Measurements from ENCODE around the gene KCNQ5. TPM values are rescaled to one million over a fixed set of nuclear protein-coding genes. Genes with fewer than 3 reads are reported as not detected.
"Not testable (repeated sequence)": the region's sequence is repeated elsewhere in the genome, so short reads cannot be mapped to it uniquely, and the experiment has no call there.

KCNQ5 gene
- total RNA-seq, 1 donor from 2014 or later = 0.08 TPM

DNA sequence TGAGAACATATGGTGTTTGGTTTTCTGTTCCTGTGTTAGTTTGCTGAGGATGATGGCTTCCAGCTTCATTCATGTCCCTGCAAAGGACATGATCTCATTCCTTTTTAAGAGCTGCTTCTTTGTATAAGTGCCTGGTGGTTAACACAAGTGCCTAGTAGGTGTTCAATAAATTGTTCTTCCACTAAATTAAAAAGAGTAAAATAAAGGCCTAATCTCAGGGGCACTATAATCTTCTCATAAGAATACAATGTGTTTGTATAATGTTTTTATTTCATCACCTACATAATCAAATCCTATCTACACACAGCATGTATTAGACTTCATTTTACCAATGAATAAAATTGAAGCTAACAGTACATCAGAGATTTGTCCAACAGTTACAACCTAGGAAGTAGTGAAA is 350.7 kb downstream of the KCNQ5 start:
- Mint-ChIP-seq H3K4me1 (ENCODE audit: unreplicated experiment) (peaks cover 3% of the 10 kb centered on the region), H3K9me3 (ENCODE audit: unreplicated experiment) (no peaks in the 10 kb centered on the region), H3K27ac (ENCODE audit: unreplicated experiment) (no peak overlapping the region), H3K4me3 (ENCODE audit: unreplicated experiment) (no peak overlapping the region), H3K27me3 (ENCODE audit: unreplicated experiment) (no peaks in the 10 kb centered on the region), H3K36me3 (ENCODE audit: low read depth, unreplicated experiment) (no peaks in the 10 kb centered on the region)
- TF ChIP-seq, protein P1, sequence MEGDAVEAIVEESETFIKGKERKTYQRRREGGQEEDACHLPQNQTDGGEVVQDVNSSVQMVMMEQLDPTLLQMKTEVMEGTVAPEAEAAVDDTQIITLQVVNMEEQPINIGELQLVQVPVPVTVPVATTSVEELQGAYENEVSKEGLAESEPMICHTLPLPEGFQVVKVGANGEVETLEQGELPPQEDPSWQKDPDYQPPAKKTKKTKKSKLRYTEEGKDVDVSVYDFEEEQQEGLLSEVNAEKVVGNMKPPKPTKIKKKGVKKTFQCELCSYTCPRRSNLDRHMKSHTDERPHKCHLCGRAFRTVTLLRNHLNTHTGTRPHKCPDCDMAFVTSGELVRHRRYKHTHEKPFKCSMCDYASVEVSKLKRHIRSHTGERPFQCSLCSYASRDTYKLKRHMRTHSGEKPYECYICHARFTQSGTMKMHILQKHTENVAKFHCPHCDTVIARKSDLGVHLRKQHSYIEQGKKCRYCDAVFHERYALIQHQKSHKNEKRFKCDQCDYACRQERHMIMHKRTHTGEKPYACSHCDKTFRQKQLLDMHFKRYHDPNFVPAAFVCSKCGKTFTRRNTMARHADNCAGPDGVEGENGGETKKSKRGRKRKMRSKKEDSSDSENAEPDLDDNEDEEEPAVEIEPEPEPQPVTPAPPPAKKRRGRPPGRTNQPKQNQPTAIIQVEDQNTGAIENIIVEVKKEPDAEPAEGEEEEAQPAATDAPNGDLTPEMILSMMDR (IDR thresholded peaks at IDR 0.05; ENCODE audit: unreplicated experiment) = no peak
- DNase-seq (ENCODE audit: low spot score) = no peak

GRCh38 chr6:72974276-72974675 is 352.4 kb downstream of the KCNQ5 start:
- TF ChIP-seq, protein P1 (IDR thresholded peaks at IDR 0.05; ENCODE audit: unreplicated experiment) = no peak
- H3K27me3 Mint-ChIP-seq (ENCODE audit: unreplicated experiment) = no peaks in the 10 kb centered on the region
- H3K4me3 Mint-ChIP-seq (ENCODE audit: unreplicated experiment) = no peak overlapping the region
- H3K9me3 Mint-ChIP-seq (ENCODE audit: unreplicated experiment) = no peaks in the 10 kb centered on the region
- DNase-seq (ENCODE audit: low spot score) = no peak
- no peaks in the 10 kb centered on the region for H3K36me3 Mint-ChIP-seq (ENCODE audit: low read depth, unreplicated experiment)
- H3K4me1 Mint-ChIP-seq (ENCODE audit: unreplicated experiment) = peaks cover 3% of the 10 kb centered on the region
- H3K27ac Mint-ChIP-seq (ENCODE audit: unreplicated experiment) = no peak overlapping the region

GRCh38 chr6:72975352-72975752 is 353.5 kb downstream of the KCNQ5 start:
- DNase-seq (ENCODE audit: low spot score) = no peak
- TF ChIP-seq, protein P1 (IDR thresholded peaks at IDR 0.05; ENCODE audit: unreplicated experiment) = no peak
- no peak overlapping the region for H3K27ac Mint-ChIP-seq (ENCODE audit: unreplicated experiment)
- H3K4me3 Mint-ChIP-seq (ENCODE audit: unreplicated experiment) = no peak overlapping the region
- H3K36me3 Mint-ChIP-seq (ENCODE audit: low read depth, unreplicated experiment) = no peaks in the 10 kb centered on the region
- H3K4me1 Mint-ChIP-seq (ENCODE audit: unreplicated experiment) = peaks cover 3% of the 10 kb centered on the region
- no peaks in the 10 kb centered on the region for H3K27me3 Mint-ChIP-seq (ENCODE audit: unreplicated experiment)
- no peaks in the 10 kb centered on the region for H3K9me3 Mint-ChIP-seq (ENCODE audit: unreplicated experiment)

DNA sequence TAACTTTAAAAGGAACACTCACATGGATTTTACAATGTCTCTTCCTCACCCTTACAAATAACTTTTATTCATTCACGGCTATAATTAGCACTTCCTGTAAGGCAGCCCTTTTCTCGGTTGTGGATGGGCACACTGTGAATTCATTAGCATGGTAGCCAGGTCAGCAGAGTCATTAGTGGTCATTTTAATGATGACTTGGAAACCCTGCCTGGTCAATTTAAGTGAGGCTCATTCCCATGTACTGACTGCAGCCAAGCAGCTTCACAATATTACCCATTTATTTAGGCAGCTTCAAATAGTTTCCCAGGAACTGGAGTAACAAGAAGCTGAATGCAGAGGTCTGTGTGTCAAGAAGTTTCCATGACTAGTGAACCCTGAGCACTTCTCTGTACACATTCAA is 354.6 kb downstream of the KCNQ5 start:
- peaks cover 3% of the 10 kb centered on the region for H3K4me1 Mint-ChIP-seq (ENCODE audit: unreplicated experiment)
- TF ChIP-seq, protein P1 (IDR thresholded peaks at IDR 0.05; ENCODE audit: unreplicated experiment) = no peak
- H3K4me3 Mint-ChIP-seq (ENCODE audit: unreplicated experiment) = no peak overlapping the region
- H3K27me3 Mint-ChIP-seq (ENCODE audit: unreplicated experiment) = no peaks in the 10 kb centered on the region
- DNase-seq (ENCODE audit: low spot score) = no peak
- no peaks in the 10 kb centered on the region for H3K36me3 Mint-ChIP-seq (ENCODE audit: low read depth, unreplicated experiment)
- no peaks in the 10 kb centered on the region for H3K9me3 Mint-ChIP-seq (ENCODE audit: unreplicated experiment)
- no peak overlapping the region for H3K27ac Mint-ChIP-seq (ENCODE audit: unreplicated experiment)

DNA sequence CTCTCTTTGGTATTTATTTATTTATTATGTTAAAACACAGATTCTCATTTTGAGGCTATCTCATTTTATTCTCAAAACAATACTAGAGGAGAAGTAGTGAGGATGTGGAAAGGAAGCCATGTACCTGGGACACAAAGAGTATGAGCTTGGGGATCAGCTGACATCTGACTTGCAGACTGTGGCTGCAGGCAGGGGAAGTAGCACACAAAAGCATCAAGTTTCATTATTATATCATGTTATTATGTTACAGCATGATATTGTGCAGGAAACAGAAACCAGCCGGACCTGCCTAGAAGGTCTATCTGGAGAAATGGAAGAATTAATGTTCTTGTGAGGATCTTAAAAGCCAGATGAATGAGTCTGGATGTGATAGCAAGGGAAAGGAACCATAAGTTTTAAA is 355.2 kb downstream of the KCNQ5 start:
- no peaks in the 10 kb centered on the region for H3K9me3 Mint-ChIP-seq (ENCODE audit: unreplicated experiment)
- no peak overlapping the region for H3K4me3 Mint-ChIP-seq (ENCODE audit: unreplicated experiment)
- H3K27ac Mint-ChIP-seq (ENCODE audit: unreplicated experiment) = no peak overlapping the region

DNA sequence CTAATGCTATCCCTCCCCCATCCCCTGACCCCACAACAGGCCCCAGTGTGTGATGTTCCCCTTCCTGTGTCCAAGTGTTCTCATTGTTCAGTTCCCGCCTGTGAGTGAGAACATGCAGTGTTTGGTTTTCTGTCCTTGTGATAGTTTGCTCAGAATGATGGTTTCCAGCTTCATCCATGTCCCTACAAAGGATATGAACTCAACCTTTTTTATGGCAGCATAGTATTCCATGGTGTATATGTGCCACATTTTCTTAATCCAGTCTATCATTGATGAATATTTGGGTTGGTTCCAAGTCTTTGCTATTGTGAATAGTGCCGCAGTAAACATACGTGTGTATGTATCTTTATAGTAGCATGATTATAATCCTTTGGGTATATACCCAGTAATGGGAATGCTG is 356.9 kb downstream of the KCNQ5 start:
- not testable (repeated sequence) for H3K36me3 Mint-ChIP-seq (ENCODE audit: low read depth, unreplicated experiment); H3K27ac Mint-ChIP-seq (ENCODE audit: unreplicated experiment); DNase-seq (ENCODE audit: low spot score); H3K27me3 Mint-ChIP-seq (ENCODE audit: unreplicated experiment); H3K4me1 Mint-ChIP-seq (ENCODE audit: unreplicated experiment); H3K4me3 Mint-ChIP-seq (ENCODE audit: unreplicated experiment); H3K9me3 Mint-ChIP-seq (ENCODE audit: unreplicated experiment)

More for the DNA sequence above, 355.2 kb downstream of the KCNQ5 start:
- Mint-ChIP-seq H3K4me1 (ENCODE audit: unreplicated experiment) (peaks cover 3% of the 10 kb centered on the region), H3K27me3 (ENCODE audit: unreplicated experiment) (peaks cover 2% of the 10 kb centered on the region), H3K36me3 (ENCODE audit: low read depth, unreplicated experiment) (no peaks in the 10 kb centered on the region)
- TF ChIP-seq, protein P1 (IDR thresholded peaks at IDR 0.05; ENCODE audit: unreplicated experiment) = no peak
- no peak for DNase-seq (ENCODE audit: low spot score)

DNA sequence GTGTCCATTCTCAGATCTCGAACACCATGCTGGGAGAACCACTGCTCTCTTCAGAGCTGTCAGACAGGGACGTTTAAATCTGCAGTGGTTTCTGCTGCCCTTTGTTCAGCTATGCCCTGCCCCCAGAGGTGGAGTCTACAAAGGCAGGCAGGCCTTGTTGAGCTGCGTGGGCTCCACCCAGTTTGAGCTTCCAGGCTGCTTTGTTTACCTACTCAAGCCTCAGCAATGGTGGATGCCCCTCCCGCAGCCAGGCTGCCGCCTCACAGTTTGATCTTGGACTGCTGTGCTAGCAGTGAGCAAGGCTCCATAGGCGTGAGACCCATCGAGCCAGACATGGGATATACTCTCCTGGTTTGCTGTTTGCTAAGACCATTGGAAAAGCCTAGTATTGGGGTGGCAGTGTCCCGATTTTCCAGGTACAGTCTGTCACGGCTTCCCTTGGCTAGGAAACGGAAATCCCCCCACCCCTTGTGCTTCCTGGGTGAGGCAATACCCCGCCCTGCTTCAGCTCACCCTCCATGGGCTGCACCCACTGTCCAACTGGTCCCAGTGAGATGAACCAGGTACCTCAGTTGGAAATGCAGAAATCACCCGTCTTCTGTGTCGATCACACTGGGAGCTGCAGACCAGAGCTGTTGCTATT is 362.4 kb downstream of the KCNQ5 start:
- H3K36me3 Mint-ChIP-seq (ENCODE audit: low read depth, unreplicated experiment); H3K9me3 Mint-ChIP-seq (ENCODE audit: unreplicated experiment): not testable (repeated sequence)

More for the DNA sequence above, 362.4 kb downstream of the KCNQ5 start:
- H3K27me3 Mint-ChIP-seq (ENCODE audit: unreplicated experiment); H3K27ac Mint-ChIP-seq (ENCODE audit: unreplicated experiment); H3K4me1 Mint-ChIP-seq (ENCODE audit: unreplicated experiment); DNase-seq (ENCODE audit: low spot score); H3K4me3 Mint-ChIP-seq (ENCODE audit: unreplicated experiment): not testable (repeated sequence)

Measured in endothelial cell (in vitro differentiated cells).